LNCAP (cell line): ENCODE measurements around the gene SKOR1.

Experiments used
- TF ChIP-seq, protein P1 (sequence below): fragments of 450-650 bp; IDR thresholded peaks from 2 replicates; pipeline ENCODE4 v1.5.1; 2017; ENCODE audit warnings: mild to moderate bottlenecking

Gene SKOR1

DNA sequence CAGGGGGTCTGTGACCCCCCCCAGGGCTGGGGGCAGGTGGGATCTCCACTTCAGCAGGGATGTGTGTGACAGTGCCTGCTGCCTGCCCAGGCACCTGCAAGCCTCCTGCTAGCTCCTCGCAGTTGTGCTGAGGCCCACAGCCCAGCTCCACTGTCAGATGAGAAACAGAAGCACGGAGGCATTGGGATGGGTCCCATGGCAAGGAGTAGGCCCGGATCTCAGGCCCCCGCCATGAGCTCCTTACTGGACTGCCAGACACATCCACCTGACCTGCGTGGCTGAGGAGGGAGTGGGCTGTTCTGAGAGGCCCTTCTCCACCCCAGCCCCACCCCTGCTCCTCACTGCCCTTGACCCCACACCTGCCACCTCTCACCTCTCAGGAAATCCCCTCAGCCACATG lies 18.2 kb upstream of the SKOR1 start:
- TF ChIP-seq, protein P1, sequence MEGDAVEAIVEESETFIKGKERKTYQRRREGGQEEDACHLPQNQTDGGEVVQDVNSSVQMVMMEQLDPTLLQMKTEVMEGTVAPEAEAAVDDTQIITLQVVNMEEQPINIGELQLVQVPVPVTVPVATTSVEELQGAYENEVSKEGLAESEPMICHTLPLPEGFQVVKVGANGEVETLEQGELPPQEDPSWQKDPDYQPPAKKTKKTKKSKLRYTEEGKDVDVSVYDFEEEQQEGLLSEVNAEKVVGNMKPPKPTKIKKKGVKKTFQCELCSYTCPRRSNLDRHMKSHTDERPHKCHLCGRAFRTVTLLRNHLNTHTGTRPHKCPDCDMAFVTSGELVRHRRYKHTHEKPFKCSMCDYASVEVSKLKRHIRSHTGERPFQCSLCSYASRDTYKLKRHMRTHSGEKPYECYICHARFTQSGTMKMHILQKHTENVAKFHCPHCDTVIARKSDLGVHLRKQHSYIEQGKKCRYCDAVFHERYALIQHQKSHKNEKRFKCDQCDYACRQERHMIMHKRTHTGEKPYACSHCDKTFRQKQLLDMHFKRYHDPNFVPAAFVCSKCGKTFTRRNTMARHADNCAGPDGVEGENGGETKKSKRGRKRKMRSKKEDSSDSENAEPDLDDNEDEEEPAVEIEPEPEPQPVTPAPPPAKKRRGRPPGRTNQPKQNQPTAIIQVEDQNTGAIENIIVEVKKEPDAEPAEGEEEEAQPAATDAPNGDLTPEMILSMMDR = no peak

DNA sequence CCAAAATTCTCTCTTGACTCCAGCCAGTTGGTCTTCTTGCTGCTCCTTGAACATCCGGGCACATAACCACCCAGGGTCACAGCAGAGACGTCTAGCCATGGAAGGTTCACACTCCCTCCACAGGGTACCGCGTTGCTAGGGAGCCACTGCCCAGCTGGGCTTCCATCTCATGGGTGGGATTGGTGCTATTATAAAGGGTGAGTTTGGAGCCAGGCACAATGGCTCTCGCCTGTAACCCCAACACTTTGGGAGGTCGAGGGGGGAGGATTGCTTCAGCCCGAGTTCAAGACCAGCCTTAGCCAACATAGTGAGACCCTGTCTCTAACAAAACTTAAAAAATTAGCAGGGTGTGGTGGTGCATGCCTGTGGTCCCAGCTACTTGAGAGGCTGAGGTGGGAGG lies 17.5 kb upstream of the SKOR1 start:
- TF ChIP-seq, protein P1 = no peak

DNA sequence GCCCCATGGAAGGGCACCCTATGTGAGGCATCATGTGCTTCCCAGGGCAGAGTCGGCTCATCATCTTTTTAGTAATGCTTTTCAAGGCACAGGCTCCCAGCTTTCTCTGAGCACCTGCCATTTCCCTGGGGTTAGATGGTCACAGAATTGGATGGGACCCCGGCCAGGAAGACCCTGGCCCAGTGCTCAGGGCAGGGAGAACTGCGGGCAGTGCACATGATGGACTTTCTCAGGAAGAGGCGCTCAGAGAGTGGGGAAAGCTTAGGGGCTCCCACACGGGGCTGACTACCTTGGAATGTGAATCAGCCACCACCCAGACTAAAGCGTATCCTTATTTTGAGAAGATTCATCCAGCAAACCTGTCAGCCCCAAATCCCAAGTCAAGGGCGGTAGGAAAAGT lies 16.5 kb upstream of the SKOR1 start:
- TF ChIP-seq, protein P1 = no peak

DNA sequence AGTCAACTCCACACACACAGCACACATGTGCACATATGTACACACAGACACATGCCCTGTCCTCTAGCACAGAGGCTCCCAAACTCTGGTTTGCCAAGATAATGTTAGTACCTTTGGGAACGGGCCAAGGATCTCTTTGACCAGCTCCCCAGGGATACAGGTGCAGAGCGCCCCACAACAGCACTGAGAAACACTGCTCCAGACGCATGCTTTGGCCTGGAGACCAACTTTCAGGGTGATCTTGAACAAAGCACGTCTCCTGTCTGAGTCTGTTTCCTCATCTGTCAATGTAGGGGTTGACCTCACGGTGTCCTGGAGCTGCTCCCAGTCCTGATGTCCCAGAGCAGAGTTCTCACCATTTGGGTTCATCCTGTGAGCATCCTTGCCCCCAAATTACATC lies 15.9 kb upstream of the SKOR1 start:
- TF ChIP-seq, protein P1 = no peak

- TF ChIP-seq, protein P1 = no peak
Measured at GRCh38 chr15:67809866-67810265, 15.4 kb upstream of the SKOR1 start.

DNA sequence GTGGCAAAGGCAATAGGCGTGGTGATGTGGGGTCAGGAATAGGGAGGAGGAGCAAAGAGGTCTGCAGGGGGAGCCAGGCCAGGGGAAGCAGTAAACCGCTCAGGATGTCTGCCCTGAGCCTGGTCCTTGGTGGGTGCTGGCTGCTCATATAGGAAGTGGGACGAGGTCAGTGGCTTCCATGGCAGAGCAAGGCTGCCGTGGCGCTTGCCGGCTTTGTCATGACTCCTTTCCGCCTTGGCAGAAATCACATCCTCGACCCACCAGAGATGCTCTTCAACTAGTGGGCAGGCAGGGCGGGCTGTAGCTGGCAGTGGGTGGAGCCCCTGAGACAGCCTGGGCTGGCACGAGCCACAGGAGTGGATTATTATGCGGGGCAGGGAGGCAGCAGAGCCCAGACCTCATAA lies 13.1 kb upstream of the SKOR1 start:
- TF ChIP-seq, protein P1 = no peak

GRCh38 chr15:67813104-67813634 lies 12.1 kb upstream of the SKOR1 start:
- TF ChIP-seq, protein P1 = no peak

DNA sequence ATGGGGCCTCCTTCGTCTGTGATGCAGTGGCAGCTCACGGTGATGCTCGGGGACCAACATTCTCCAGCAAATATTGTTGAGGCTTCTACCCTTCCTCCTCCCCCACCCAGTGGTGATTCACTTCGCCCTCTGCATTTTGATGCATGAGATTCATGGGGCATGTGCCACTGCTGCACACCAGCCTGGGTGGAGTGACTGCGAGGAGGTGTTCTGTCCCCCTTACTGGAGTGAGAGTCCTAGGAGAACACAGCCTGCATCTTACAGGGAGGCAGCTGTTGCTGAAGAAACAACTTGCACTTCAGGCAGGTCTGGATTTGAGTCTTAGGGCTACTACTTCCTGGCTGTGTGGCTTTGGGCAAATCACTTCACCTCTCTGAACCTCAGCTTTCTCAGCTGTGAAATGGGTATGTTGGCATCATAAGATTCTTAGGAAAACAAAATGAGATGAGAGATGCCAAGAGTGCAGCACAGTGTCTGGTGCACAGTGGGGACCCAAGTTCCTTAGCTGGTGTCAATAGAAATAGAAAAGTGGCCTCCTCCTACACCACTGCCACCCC lies 10.2 kb upstream of the SKOR1 start:
- TF ChIP-seq, protein P1 = no peak
